ENCODE measurements around the gene HEBP1.

HEBP1 gene

GRCh38 chr12:13023811-13024530 is 23.9 kb upstream of the HEBP1 start:
- peak; percentile 71 for DNase-seq

DNA sequence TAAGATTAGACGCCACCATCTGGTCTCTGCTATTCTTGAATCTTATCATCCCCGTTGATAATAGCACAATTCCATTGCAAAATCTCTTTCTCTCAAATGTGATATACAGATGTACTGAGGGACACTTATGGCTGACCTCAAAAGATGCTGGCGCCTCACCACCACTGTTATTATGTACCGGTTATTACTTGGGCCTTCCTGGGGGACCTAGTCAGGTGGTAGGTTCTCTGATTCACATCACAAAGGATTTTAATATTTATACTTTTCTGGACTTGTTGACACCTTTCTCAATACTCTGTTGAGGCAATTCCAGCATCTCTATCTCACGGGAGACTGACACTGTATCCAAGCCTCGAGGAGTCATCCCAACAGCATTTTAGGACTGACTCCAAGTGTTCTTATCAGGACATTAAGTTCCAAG is 22.8 kb upstream of the HEBP1 start:
- no peak for DNase-seq

GRCh38 chr12:13011098-13011497 is 11.0 kb upstream of the HEBP1 start:
- DNase-seq: no peak

- peak; percentile 23 for DNase-seq
These were observed 8.8 kb upstream of the HEBP1 start for GRCh38 chr12:13008741-13009380.

DNA sequence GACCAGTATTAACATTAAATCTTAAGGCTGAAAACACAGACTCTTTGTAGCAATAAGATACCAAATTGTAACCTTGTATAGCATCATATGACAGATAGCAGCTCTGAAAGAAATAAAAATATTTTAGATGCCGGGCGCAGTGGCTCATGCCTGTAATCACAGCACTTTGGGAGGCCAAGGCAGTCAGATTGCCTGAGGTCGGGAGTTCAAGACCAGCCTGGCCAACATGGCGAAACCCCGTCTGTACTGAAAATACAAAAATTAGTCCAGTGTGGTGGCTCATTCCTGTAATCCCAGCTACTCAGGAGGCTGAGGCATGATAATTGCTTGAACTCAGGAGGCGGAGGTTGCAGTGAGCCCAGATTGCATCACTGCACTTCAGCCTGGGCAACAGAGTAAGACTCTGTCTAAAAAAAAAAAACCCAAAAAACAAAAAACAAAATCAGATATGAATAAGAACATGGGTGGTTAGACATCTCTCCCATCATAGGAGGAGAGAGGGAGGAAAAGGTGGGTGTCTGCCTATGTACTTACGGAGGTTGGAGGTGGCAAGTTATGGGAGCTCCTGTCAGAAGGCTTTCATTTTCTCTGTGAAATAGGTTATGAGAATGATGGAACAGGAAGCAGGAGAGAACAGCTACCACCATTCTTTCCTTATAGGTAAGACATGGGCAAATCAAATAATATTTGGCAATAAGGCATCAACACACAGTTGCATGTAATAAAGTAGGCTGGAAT is 7.6 kb upstream of the HEBP1 start:
- no peak for DNase-seq

- DNase-seq: no peak
These were observed 5.6 kb upstream of the HEBP1 start for GRCh38 chr12:13005649-13006048.

- DNase-seq: no peak
These were observed 4.9 kb upstream of the HEBP1 start for GRCh38 chr12:13004986-13005385.

GRCh38 chr12:13004361-13004760 is 4.3 kb upstream of the HEBP1 start:
- DNase-seq: no peak

- DNase-seq: peak; percentile 37
These were observed 2.4 kb upstream of the HEBP1 start for GRCh38 chr12:13002301-13003097.

DNA sequence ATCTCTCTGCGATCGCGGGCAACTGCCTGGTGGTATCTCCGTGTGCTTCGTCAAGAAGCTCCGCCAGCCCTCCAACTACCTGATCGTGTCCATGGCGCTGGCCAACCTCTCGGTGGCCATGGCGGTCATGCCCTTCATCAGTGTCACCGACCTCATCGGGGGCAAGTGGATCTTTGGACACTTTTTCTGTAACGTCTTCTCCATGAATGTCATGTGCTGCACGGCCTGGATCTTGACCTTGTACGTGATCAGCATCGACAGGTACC is 1.6 kb upstream of the HEBP1 start:
- no peak for DNase-seq

DNA sequence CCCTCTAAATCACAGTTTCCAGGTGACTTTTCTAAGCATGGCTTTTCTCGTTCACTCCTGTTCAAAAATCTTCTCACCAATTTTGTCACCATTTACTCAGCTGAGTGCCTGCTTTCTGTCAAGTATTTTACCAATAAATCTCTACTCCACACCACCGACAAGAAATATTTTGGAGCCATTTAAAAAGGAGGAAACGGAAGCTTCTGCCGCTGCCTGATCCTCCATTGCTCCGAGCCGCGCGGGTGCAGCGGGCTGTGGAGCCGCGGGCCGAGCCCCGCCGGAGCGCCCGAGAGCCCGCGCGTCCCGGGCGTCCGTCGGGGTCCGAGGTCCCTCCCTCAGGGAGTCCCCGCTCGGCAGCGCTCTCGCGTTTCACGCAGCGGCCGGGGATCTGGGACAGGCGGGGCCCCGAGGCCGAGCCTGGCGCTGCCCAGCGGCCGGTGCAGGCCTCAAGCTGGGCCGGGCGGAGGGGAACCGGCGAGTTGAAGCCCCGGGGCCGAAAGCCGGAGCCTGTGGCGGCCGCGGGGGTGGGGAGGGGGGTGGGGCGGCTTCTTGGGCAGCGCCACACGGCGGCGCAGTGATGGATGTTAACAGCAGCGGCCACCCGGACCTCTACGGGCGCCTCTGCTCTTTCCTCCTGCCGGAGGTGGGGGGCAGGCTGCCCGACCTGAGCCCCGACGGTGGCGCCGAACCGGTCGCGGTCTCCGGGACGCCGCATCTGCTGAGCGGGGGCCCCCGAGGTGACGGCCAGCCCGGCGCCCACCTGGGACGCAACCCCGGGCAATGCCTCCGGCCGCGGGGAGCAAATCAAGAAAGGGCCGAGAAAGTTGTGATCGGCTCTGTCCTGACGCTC is 1.1 kb upstream of the HEBP1 start:
- DNase-seq: peak; percentile 67

DNA sequence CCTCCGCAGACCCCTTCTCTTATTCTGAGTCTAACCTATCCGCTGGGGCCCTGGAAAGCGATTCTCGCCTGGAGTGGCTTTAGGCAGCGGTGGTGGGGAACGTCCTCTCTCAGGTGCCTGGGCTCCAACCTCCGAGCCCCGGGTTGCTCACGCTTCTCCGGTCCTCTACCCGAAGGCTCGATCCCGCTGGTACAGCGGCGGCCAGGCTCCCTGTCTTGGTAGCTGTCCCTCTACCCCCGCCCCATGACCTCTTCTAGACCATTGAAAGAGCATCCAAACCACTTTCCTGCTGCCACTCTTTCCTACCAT is 505 bp upstream of the HEBP1 start:
- DNase-seq: no peak

DNA sequence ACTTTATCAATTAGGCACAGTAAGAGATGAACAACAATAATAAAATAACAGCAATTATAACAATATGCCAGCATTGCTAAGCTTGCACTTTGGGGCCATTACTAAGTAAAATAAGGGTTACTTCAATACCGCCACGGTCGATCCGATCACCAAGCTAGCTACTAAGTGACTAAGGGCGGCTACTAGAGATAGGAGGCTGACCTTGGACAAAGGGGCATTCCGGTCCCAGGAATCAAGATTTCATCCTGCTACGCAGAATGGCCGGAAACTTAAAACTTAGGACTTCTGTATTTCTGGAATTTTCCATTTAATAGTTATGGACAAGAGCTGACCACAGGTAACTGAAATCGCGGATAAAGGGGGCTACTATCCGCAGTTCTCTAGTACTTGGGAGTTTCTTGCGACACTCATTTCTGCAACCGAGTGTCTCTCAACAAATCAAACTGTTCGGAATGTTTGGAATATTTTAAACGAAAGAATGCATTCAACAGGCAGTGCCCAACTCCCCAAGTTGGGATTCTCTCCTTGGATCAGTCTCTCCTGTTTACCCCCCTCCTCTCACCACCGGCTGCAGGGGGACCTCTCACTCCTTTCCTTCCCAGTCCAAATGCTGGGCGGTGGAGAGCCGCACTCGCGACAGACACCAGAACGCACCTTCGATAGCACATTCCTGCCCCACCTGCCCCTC is 650 bp downstream of the HEBP1 start:
- DNase-seq: peak; percentile 39

DNA sequence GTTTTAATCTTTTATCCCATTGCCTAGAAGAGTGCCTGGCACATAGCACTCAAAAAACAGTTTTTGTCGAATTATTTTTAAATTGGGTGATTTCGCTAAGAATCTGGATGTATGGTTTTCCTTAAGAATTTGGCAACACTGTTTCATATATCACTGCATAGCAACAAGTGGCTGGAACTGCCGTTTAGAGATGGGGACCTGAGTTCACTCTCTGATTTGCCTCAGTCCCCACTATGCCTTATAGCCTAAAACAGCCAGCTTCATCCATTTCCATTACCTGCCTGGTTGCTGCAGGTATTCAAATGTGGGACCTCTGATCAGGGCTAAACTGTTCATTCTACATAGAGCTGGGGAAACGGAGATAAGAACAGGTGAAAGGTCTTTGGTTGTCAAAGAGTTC is 1.8 kb downstream of the HEBP1 start:
- DNase-seq: no peak

DNA sequence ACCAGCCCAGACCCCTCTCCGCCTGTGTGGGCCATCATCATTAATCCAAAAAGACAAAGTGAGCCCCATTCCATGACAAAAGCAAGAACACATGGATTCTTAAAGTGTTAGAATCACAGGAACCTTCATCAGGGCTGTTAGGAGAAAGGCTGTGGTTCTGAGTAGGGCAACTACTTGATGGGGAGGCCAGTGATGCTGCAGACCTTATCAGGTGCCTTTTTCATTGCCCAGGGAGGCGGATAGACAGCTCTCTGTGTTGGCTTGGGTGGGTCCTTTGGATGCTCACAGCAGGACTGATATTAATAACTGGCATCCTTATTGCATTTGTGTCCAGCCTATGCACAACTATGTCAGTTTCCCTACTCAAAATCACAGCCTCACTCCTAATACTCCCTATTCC is 2.3 kb downstream of the HEBP1 start:
- no peak for DNase-seq

GRCh38 chr12:12997156-12997555 is 2.9 kb downstream of the HEBP1 start:
- no peak for DNase-seq

DNA sequence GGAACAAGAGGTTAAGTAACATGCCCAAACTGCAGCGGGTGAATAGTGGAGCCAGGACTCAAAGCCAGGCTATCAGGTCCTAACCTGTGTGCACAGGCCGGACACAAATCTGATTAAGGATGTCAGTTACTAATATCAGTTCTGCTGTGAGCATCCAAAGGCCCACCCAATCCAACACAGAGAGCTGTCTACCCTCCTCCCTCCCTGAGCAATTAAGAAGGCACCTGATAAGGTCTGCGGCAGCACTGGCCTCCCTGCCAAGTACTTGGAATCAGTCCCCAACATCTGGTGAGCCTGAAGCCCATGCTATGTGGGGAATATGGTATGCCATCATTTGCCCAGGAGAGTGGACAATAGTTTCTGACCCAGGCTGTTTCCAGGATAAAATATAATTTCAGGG is 3.9 kb downstream of the HEBP1 start:
- no peak for DNase-seq

GRCh38 chr12:12995088-12995487 is 5.0 kb downstream of the HEBP1 start:
- DNase-seq: no peak

- DNase-seq: no peak
These were observed 6.7 kb downstream of the HEBP1 start for GRCh38 chr12:12993367-12993766.

GRCh38 chr12:12992418-12993130 is 7.5 kb downstream of the HEBP1 start:
- DNase-seq: peak; percentile 90

GRCh38 chr12:12990700-12991468 is 9.2 kb downstream of the HEBP1 start:
- no peak for DNase-seq

All from EL (cell line).